Activated CD4-positive, alpha-beta T cell treated with anti-CD3 and anti-CD28 coated beads, Interleukin-2, Interleukin-6, amounts not matched to agents 100 ng/mL and 50 ng/mL, durations not matched to agents 16 hours and 8 hours (primary cell): ENCODE measurements around the gene PFKL.

ENCODE experiments used
- DNase-seq: peaks from one replicate; pipeline ENCODE4 v3.0.0-alpha.2; 2020

The PFKL gene

DNA sequence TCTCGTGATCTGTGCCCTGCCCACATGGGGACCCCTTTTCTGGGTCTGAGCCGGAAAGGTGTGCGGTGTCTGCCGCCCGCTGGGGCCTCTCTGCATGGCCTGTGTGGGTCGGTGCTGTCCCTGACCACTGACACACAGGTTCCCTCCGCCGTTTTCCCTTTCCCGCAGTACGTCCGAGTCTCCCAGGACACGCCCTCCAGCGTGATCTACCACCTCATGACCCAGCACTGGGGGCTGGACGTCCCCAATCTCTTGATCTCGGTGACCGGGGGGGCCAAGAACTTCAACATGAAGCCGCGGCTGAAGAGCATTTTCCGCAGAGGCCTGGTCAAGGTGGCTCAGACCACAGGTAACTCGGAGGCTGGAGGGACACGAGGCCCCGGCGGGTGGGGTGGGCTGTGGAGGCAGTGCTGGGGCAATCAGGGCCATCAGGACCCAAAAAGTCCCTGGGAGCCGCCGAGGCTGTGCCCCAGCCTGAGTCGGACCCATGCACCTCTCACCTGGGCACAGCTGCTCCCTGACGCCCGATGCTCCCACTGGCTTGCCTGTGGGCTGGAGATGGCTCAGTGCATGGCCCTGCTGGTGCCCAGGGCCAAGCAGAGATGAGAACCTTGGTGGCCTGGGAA is 66.8 kb downstream of the PFKL start:
- no peak for DNase-seq

DNA sequence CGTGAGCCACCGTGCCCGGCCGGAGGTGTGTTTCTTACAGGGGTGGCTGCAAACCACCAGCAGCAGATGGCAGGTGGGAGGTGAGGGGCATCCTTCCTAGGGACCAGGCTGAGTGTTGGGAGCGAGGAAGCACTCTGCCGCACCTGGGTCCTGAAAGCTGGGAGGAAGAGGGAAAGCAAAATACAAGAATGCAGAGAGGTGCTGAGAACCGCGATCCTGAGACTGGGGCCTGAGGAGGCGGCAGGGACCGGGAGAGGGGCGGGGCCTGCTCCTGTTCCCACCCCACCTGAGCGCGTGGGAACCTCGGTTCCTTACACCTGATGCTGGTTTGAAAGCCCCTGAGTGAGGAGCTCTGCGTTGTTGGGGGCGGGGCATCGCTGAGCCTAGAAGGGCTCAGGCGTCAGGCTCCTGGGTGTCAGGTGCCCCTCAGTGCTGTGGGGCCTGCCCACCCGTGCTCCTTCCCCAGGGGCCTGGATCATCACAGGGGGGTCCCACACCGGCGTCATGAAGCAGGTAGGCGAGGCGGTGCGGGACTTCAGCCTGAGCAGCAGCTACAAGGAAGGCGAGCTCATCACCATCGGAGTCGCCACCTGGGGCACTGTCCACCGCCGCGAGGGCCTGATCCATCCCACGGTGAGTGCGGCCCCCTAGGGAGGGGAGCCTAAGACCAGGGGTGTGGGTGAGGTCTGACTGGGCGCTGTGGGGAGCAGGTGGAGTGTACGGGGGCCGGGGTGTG is 69.0 kb downstream of the PFKL start:
- DNase-seq: no peak

DNA sequence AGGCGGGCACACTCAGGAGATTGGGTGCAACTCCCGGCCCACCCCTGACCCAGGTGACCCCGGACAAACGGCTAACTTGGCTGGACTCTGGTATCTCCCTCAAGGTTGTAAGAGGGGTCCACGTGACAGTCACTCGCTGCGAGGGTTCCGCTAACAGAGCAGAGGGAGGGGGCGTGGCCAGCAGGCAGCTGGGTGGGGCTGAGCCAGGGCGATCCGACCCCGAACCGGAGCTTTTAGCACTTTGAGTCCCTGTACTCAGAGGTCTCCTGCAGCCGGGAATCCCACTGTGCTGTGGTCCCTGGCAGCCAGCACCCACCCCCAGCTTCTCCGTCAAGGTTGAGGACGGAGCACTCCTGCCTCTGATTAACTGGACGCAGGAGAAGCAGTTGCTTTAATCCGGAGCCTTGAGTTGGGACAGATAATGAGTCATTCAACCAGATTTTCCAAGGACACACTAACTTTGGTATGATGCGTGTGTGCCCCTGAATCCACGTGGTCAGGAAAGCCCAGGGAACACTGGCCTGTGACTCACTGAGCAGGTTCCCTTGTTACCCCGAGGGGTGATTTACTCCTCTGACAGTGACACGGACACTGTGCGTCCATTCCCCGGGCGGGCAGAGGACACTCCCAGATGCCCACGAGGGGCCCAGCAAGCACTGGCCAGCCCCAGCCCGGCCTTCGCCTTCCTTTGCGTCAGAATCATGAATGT is 70.3 kb downstream of the PFKL start:
- no peak for DNase-seq

DNA sequence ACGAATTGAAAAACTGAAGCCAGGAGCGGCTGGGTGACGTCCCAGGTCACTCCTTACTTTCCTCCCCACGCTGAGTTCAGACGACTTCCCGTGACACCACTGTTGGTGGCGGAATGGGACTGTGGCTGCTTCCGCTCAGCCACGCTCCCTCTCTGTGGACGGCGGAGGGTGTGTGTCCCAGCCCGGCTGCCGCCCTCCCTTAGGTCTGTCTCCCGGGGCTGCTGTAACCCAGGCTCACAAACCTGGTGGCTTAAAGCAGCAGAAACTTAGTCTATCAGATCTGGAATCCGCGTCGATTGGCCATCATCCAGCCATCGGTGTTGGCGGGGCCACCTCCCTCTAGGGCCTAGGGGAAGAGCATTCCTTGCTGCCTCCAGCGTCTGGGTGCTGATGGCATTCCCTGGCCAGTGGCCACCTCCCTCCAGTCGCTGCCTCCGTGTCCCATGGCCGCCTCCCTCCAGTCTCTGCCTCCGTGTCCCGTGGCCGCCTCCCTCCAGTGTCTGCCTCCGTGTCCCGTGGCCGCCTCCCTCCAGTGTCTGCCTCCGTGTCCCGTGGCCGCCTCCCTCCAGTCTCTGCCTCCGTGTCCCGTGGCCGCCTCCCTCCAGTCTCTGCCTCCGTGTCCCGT is 71.0 kb downstream of the PFKL start:
- DNase-seq: no peak

DNA sequence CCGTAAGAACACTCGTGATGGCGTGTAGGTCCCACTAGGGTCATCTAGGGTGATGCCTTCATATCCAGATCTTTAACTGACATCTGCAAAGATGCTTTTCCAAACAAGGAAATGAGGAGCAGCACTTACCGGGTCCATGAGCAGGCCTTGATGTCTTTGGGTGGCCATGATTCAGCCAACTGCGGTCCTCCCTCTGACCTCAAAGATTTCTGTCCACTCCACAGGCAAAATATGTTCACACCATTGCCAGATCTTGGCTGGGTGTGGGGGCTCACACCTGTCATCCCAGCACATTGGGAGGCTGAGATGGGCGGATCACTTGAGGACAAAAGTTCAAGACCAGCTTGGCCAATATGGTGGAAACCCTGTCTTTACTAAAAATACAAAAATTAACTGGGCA is 71.7 kb downstream of the PFKL start:
- no peak for DNase-seq

DNA sequence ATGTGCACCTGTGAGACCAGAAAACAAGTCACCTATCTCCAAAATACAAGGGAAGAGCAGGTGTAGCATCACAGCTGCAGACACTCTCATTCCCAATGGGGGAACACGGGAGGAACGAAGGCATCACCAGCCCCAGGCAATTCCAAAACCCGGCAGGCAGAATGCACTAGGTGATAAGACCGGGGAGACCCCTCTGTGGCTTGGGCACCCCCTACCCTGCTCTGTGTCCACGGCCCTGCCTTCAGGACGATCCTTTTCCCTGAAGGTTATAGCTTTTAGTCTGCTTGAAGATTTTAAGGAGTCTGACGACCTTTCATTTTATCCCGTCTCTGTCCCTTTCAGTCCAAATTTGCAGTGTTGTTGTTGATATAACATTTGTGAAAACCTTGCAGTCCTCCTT is 72.8 kb downstream of the PFKL start:
- no peak for DNase-seq

DNA sequence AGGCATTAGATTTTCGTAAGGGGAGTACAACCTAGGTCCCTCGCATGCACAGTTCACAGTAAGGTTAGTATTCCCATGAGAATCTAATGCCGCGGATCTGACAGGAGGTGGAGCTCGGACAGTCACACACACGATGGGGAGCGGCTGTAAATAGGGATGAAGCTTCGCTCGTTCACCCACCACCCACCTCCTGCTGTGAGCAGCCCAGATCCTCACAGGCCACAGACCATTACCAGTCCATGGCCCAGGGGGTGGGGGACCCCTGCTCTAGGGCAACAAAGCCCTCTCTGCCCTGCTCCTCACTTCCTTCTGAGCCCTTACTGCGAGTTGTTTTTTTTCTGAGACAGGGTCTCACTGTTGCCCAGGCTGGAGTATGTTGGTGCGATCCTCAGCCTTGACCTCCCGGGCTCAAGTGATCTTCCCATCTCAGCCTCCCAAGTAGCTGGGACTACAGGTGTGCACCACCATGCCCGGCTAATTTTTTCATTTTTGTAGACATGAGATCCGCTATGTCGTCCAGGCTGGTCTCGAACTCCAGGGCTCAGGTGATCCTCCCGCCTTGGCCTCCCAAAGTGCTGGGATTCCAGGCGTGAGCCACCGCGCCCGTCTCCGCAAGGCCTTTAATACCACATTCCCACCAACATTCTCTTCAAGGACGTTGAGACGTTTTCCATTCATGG is 74.9 kb downstream of the PFKL start:
- no peak for DNase-seq

DNA sequence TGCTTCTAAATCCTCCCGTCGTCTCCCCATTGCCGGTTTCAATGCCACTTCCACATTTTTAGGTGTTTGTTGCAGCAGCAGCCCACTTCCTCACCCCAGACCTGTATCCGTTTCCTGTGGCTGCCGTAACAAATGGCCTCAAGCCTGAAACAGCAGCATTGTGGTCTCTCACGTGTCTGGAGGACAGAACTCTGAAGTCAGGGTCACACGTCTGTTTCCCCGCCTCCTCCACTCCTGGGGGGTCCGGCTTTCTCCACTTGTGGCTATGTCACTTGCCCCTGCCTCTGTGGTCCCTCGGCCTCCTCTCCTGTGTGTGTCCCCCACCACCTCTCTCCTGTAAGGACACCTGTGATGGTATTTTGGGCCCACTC is 75.4 kb downstream of the PFKL start:
- peak; percentile 37 for DNase-seq

DNA sequence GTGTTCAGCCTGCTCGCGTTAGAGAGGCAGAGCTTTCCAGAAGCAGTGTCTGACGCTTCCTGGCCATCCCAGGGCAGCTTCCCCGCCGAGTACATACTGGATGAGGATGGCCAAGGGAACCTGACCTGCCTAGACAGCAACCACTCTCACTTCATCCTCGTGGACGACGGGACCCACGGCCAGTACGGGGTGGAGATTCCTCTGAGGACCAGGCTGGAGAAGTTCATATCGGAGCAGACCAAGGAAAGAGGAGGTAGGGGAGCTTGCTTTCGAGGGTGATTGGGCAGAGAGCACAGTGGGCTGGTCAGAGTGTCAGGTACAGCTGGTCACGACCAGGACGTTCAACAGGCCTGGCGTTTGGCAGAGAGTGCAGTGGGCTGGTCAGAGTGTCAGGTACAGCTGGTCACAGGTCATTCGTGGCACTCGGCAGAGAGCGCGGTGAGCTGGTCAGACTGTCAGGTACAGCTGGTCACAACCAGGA is 75.9 kb downstream of the PFKL start:
- no peak for DNase-seq

DNA sequence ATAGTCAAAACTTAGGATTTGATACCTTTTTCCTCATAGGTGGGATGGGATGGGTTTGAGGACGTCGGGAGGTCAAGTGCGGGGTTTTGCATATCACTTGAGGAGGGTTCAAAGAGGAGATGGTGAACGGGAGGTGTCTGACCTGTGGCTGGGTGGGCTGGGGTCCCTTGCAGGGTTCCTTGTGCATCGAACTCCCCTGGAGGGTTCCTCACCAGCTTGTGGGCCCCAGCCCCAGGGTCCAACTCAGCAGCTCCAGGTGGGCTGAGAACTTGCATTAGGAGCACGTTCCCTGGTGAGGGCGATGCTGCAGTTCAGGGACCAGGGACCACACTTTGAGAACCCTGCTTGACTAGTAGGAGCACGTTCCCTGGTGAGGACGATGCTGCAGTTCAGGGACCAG is 76.8 kb downstream of the PFKL start:
- no peak for DNase-seq
